Activated CD4-positive, alpha-beta T cell treated with anti-CD3 and anti-CD28 coated beads, Interleukin-2, amount 10 ng/mL, durations not matched to agents 24 days and 14 days (primary cell): Measurements from ENCODE around the gene PYURF. TPM values are rescaled to one million over a fixed set of nuclear protein-coding genes. Genes with fewer than 3 reads are reported as not detected.
A peak's percentile ranks its signal among the peaks of the same experiment; 100 is the strongest.

ENCODE experiments used
- DNase-seq: peaks from one replicate; pipeline ENCODE4 v3.0.0; 2022
- H3K27ac Mint-ChIP-seq: one replicate; pipeline ENCODE4 v1.8.0; 2022; ENCODE audit warnings: mild to moderate bottlenecking, mixed read lengths
- H3K27me3 Mint-ChIP-seq: one replicate; pipeline ENCODE4 v1.8.0; 2022; ENCODE audit warnings: mixed read lengths
- H3K36me3 Mint-ChIP-seq: one replicate; pipeline ENCODE4 v1.8.0; 2022; ENCODE audit warnings: low read depth, mild to moderate bottlenecking, mixed read lengths
- H3K4me1 Mint-ChIP-seq: one replicate; pipeline ENCODE4 v1.8.0; 2021; ENCODE audit warnings: mixed read lengths
- H3K4me3 Mint-ChIP-seq: one replicate; pipeline ENCODE4 v1.8.0; 2022; ENCODE audit warnings: mild to moderate bottlenecking, moderate library complexity, mixed read lengths
- H3K9me3 Mint-ChIP-seq: one replicate; pipeline ENCODE4 v1.8.0; 2021; ENCODE audit warnings: mixed read lengths
- intact Hi-C: fragments of 100-400 bp; cut with micrococcal nuclease; formaldehyde crosslinking; loops from one replicate; pipeline ENCODE4 v1.15.1; 2023
- total RNA-seq: library from RNA; stranded (reverse); gene quantifications from 2 replicates; pipeline ENCODE4 v1.2.3, GENCODE V29; 2022

PYURF gene
- total RNA-seq, 1 donor from 2014 or later = 54.6 TPM

DNA sequence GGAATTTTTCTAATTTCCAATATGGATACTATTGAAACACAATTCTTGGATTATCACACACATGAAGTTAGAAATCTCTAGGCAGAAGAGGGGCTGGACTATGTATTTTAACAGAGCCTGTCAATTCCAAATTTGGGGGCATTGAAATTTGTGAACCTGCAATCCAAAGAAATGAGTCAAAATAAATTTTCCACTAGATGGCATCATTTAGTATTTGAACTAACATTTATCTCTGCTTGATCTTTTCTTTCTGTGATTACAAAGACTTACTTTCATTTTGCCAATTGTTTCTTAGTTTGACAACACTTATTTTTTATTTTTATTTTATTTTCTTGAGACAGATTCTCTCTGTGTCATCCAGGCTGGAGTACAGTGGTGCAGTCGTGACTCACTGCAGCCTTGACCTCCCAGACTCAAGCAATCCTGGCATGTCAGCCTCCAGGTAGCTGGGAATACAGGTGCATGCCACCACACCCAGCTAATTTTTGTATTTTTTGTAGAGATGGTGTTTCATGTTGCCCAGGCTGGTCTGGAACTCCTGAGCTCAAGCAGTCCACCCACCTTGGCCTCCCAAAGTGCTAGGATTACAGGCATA, 2.7 kb upstream of the PYURF start:
- intact Hi-C loops = loop anchor here (1.0 to 10.0 kb wide), 5 partner anchors 9 to 768 kb away; no protein-coding TSS in a partner anchor
- H3K27me3 Mint-ChIP-seq = no peaks in the 10 kb centered on the region
- no peaks in the 10 kb centered on the region for H3K9me3 Mint-ChIP-seq
- DNase-seq = no peak
- H3K4me3 Mint-ChIP-seq = no peak overlapping the region
- H3K36me3 Mint-ChIP-seq = peaks cover 6% of the 10 kb centered on the region
- H3K27ac Mint-ChIP-seq = peak overlapping the region; percentile 58
- peaks cover 33% of the 10 kb centered on the region for H3K4me1 Mint-ChIP-seq

GRCh38 chr4:88524171-88524570, 595 bp upstream of the PYURF start:
- DNase-seq = no peak
- H3K27ac Mint-ChIP-seq = peak overlapping the region; percentile 81
- peak overlapping the region; percentile 98 for H3K4me3 Mint-ChIP-seq
- no peaks in the 10 kb centered on the region for H3K9me3 Mint-ChIP-seq
- peaks cover 37% of the 10 kb centered on the region for H3K4me1 Mint-ChIP-seq
- intact Hi-C loops = loop anchor here (5.0 to 10.0 kb wide), 4 partner anchors 88 to 771 kb away; partner anchors contain the start of gene PPM1K
- H3K36me3 Mint-ChIP-seq = peaks cover 19% of the 10 kb centered on the region
- no peaks in the 10 kb centered on the region for H3K27me3 Mint-ChIP-seq

- intact Hi-C loops = loop anchor here (1.0 to 10.0 kb wide), 6 partner anchors 69 to 772 kb away; partner anchors contain the start of genes HERC3 and PPM1K
- no peaks in the 10 kb centered on the region for H3K9me3 Mint-ChIP-seq
- H3K4me1 Mint-ChIP-seq = peaks cover 37% of the 10 kb centered on the region
- H3K4me3 Mint-ChIP-seq = peak overlapping the region; percentile 98
- H3K36me3 Mint-ChIP-seq = peaks cover 19% of the 10 kb centered on the region
- no peaks in the 10 kb centered on the region for H3K27me3 Mint-ChIP-seq
- peak; percentile 77 for DNase-seq
- H3K27ac Mint-ChIP-seq = peak overlapping the region; percentile 94
These were observed 763 bp downstream of the PYURF start for GRCh38 chr4:88522702-88523324.

DNA sequence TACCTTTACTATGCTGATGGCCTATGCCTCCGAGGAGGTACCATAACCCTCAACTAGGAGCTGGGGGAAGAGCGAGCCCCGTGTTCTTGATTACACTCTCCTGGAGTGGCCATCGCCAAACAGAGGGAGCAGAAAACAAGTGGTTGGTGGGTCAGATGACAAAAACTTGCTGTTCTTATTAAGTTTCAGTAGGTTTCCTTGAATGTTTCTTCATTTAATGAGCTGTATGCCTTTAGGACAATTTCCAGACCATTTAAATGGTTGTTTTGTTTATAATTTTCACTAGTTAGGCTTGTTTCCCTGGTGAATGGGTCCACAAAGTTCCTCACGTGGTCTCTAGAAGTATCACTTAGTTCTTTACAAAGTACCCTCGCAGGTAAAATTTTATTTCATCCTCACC, 4.7 kb downstream of the PYURF start:
- no peak overlapping the region for H3K4me3 Mint-ChIP-seq
- intact Hi-C loops = loop anchor here (5.0 to 10.0 kb wide), 2 partner anchors 487 to 664 kb away; no protein-coding TSS in a partner anchor

DNA sequence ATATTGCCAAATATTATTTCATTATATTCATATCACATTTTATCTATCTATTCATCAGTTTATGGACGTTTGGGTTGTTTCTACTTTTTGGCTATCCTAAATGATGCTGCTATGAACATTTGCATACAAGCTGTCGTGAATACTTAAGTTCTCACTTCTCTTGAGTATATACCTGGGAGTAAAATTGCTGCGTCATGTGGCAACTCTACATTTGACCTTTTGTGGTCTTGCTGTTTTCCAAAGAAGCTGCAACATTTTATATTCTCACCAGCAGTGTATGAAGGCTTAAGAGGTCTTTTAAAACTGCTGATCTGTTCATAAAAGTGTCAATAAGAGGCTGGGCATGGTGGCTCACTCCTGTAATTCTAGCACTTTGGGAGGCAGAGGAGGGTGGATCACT, 5.8 kb downstream of the PYURF start:
- no peaks in the 10 kb centered on the region for H3K9me3 Mint-ChIP-seq
- no peak overlapping the region for H3K4me3 Mint-ChIP-seq
- H3K4me1 Mint-ChIP-seq = peaks cover 19% of the 10 kb centered on the region
- peaks cover 18% of the 10 kb centered on the region for H3K36me3 Mint-ChIP-seq
- DNase-seq = no peak
- no peak overlapping the region for H3K27ac Mint-ChIP-seq
- intact Hi-C loops = loop anchor here (5.0 to 10.0 kb wide), 2 partner anchors 486 to 663 kb away; no protein-coding TSS in a partner anchor
- H3K27me3 Mint-ChIP-seq = peaks cover under 1% of the 10 kb centered on the region

More for the DNA sequence above, 4.7 kb downstream of the PYURF start:
- no peaks in the 10 kb centered on the region for H3K9me3 Mint-ChIP-seq
- H3K27ac Mint-ChIP-seq = no peak overlapping the region
- DNase-seq = no peak
- no peaks in the 10 kb centered on the region for H3K27me3 Mint-ChIP-seq
- peaks cover 19% of the 10 kb centered on the region for H3K36me3 Mint-ChIP-seq
- peaks cover 21% of the 10 kb centered on the region for H3K4me1 Mint-ChIP-seq

DNA sequence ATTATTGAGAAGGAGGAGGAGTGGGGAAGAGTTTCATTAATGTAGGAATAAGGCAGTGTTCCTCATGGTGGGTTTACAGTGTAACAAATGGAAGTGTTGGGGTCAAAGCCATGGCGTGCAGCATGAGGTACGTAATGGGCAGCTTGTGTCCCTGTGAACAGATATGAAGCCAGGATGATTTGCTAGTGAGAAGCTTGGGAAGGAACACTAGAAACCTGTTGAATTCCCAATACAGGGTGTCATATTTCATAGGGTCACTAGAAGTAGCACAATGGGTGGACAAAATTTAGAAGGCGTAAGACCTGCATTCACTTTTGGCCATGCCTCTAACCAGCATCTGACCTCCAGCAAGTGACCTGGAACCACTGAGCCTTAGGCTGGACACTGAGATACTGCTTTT, 6.8 kb downstream of the PYURF start:
- Mint-ChIP-seq H3K4me1 (peaks cover 8% of the 10 kb centered on the region), H3K9me3 (no peaks in the 10 kb centered on the region), H3K36me3 (peaks cover 16% of the 10 kb centered on the region), H3K27me3 (peaks cover 2% of the 10 kb centered on the region), H3K4me3 (no peak overlapping the region), H3K27ac (no peak overlapping the region)
- DNase-seq = no peak
- intact Hi-C loops = loop anchor here (5.0 to 10.0 kb wide), 2 partner anchors 484 to 662 kb away; no protein-coding TSS in a partner anchor

- H3K27ac Mint-ChIP-seq = no peak overlapping the region
- intact Hi-C loops = loop anchor here (1.0 to 10.0 kb wide), 4 partner anchors 146 to 660 kb away; no protein-coding TSS in a partner anchor
- H3K27me3 Mint-ChIP-seq = peaks cover 2% of the 10 kb centered on the region
- no peak overlapping the region for H3K4me3 Mint-ChIP-seq
- no peaks in the 10 kb centered on the region for H3K36me3 Mint-ChIP-seq
- no peaks in the 10 kb centered on the region for H3K9me3 Mint-ChIP-seq
- H3K4me1 Mint-ChIP-seq = peaks cover 3% of the 10 kb centered on the region
- no peak for DNase-seq
These were observed 8.7 kb downstream of the PYURF start for GRCh38 chr4:88514557-88515511.

DNA sequence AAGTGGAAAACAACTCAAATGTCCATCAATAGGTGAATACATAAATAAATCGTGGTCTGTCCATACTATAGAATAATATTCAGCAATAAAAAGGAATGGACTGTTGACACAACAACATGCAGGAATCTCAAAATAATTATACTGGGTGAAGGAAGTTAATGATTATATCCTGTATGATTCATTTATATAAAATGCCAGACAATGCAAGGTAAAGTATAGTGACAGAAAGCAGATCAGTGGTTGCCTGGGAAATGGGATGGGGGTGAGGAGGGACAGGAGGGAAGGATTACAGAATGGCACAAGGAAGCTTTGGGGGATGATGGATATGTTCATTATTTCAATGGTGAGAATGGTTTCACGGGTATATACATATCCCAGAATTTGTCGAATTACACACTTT, 12.3 kb downstream of the PYURF start:
- no peak overlapping the region for H3K4me3 Mint-ChIP-seq
- H3K27ac Mint-ChIP-seq = no peak overlapping the region
- intact Hi-C loops = loop anchor here (10.0 kb wide), 1 partner anchor 656 kb away; no protein-coding TSS in a partner anchor

GRCh38 chr4:88503344-88503743, 20.2 kb downstream of the PYURF start:
- Mint-ChIP-seq H3K4me3 (no peak overlapping the region), H3K27ac (no peak overlapping the region), H3K36me3 (peaks cover 51% of the 10 kb centered on the region), H3K4me1 (peaks cover 10% of the 10 kb centered on the region), H3K27me3 (no peaks in the 10 kb centered on the region), H3K9me3 (no peaks in the 10 kb centered on the region)
- DNase-seq = no peak
- intact Hi-C loops = no loop called here

More for the DNA sequence above, 12.3 kb downstream of the PYURF start:
- Mint-ChIP-seq H3K27me3 (peaks cover 2% of the 10 kb centered on the region), H3K36me3 (peaks cover 5% of the 10 kb centered on the region), H3K4me1 (no peaks in the 10 kb centered on the region), H3K9me3 (no peaks in the 10 kb centered on the region)
- DNase-seq = no peak

- intact Hi-C loops = no loop called here
- Mint-ChIP-seq H3K4me1 (peaks cover 5% of the 10 kb centered on the region), H3K36me3 (peaks cover 58% of the 10 kb centered on the region), H3K4me3 (no peak overlapping the region), H3K9me3 (no peaks in the 10 kb centered on the region), H3K27me3 (no peaks in the 10 kb centered on the region), H3K27ac (no peak overlapping the region)
- no peak for DNase-seq
These were observed 25.6 kb downstream of the PYURF start for GRCh38 chr4:88497859-88498409.

GRCh38 chr4:88489100-88489761, 34.3 kb downstream of the PYURF start:
- intact Hi-C loops = loop anchor here (1.0 kb wide), 1 partner anchor 33 kb away; no protein-coding TSS in a partner anchor
- Mint-ChIP-seq H3K36me3 (peaks cover 54% of the 10 kb centered on the region), H3K27me3 (no peaks in the 10 kb centered on the region)

GRCh38 chr4:88481537-88481936, 42.0 kb downstream of the PYURF start:
- Mint-ChIP-seq H3K9me3 (no peaks in the 10 kb centered on the region), H3K36me3 (peaks cover 36% of the 10 kb centered on the region), H3K4me1 (no peaks in the 10 kb centered on the region), H3K27ac (no peak overlapping the region), H3K27me3 (no peaks in the 10 kb centered on the region), H3K4me3 (no peak overlapping the region)
- intact Hi-C loops = no loop called here
- no peak for DNase-seq

More at GRCh38 chr4:88489100-88489761, 34.3 kb downstream of the PYURF start:
- DNase-seq = no peak
- Mint-ChIP-seq H3K27ac (peak overlapping the region; percentile 82), H3K4me1 (peaks cover 20% of the 10 kb centered on the region), H3K4me3 (peak overlapping the region; percentile 20), H3K9me3 (no peaks in the 10 kb centered on the region)

DNA sequence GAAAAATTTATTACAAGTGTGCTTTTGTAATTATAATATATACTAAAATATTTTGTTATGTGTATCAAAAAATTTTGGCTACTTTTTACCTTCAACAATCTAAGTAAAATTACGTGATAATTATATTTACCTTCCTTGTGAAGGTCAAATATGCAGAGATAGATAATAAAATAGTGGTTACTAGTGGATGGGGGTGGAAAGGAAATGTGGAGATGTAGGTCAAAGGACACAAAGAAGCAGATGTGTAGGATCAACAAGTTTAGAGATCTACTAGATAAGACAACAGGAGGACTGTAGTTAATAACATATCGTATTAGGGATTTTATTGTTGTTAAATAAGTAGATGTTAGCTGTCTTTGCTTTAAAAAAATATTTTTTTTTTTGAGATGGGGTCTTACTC, 45.3 kb downstream of the PYURF start:
- peaks cover 2% of the 10 kb centered on the region for H3K4me1 Mint-ChIP-seq
- DNase-seq = no peak
- no peaks in the 10 kb centered on the region for H3K27me3 Mint-ChIP-seq
- intact Hi-C loops = no loop called here
- H3K27ac Mint-ChIP-seq = no peak overlapping the region
- no peak overlapping the region for H3K4me3 Mint-ChIP-seq
- peaks cover 44% of the 10 kb centered on the region for H3K36me3 Mint-ChIP-seq
- no peaks in the 10 kb centered on the region for H3K9me3 Mint-ChIP-seq
